Type B pancreatic cell (in vitro differentiated cells): ENCODE results near the gene ZNF2. TPM values are rescaled to one million over a fixed set of nuclear protein-coding genes. Genes with fewer than 3 reads are reported as not detected.
A peak's percentile ranks its signal among the peaks of the same experiment; 100 is the strongest.

Source experiments
- DNase-seq: peaks from one replicate; pipeline ENCODE4 v3.0.0; 2021; ENCODE audit warnings: mixed read lengths; ENCODE audit not compliant: unreplicated experiment; ENCODE audit errors: extremely low spot score
- H3K27ac Mint-ChIP-seq: 2 replicates; pipeline ENCODE4 v1.8.0; 2021; ENCODE audit warnings: mild to moderate bottlenecking, mixed read lengths
- H3K27me3 Mint-ChIP-seq: 2 replicates; pipeline ENCODE4 v1.8.0; 2021; ENCODE audit warnings: mixed read lengths
- H3K36me3 Mint-ChIP-seq: 2 replicates; pipeline ENCODE4 v1.8.0; 2021; ENCODE audit warnings: mixed read lengths
- H3K4me1 Mint-ChIP-seq: one replicate; pipeline ENCODE4 v1.8.0; 2021; ENCODE audit warnings: mixed read lengths; ENCODE audit not compliant: unreplicated experiment
- H3K4me3 Mint-ChIP-seq: 2 replicates; pipeline ENCODE4 v1.8.0; 2021; ENCODE audit warnings: mild to moderate bottlenecking, mixed read lengths
- H3K9me3 Mint-ChIP-seq: 2 replicates; pipeline ENCODE4 v1.8.0; 2021; ENCODE audit warnings: mixed read lengths
- CTCF ChIP-seq: fragments of 200-600 bp; sonication (generic); conservative IDR thresholded peaks from 2 replicates; pipeline ENCODE4 v1.5.0; 2021; ENCODE audit warnings: antibody characterized with exemption, mild to moderate bottlenecking
- long read RNA-seq: library from polyadenylated mRNA; unstranded; transcript quantifications from one replicate; pipeline ENCODE4 v2.0.0, GENCODE V29; 2020
- total RNA-seq: library from RNA; stranded (reverse); gene quantifications from 2 replicates; pipeline ENCODE4 v1.2.1, GENCODE V29; 2021; ENCODE audit warnings: low replicate concordance

Gene ZNF2
- 4.2 and 6.2 TPM in 2 replicates for total RNA-seq
- long read RNA-seq, transcript ZNF2-203 (5 exons, 2,601 nt) = major isoform, 11 of 12 reads
- long read RNA-seq, partial matches to known transcripts = 0 of 12 reads
- long read RNA-seq, other reads (novel, unspliced or antisense) = 0 of 12 reads

- H3K9me3 Mint-ChIP-seq = no peaks in the 10 kb centered on the region
- peak; percentile 97 for DNase-seq
- H3K27ac Mint-ChIP-seq = peak within 1 kb of the TSS; percentile 99
- H3K4me3 Mint-ChIP-seq = peak within 1 kb of the TSS; percentile 100
- H3K36me3 Mint-ChIP-seq = peaks cover 12% of the 10 kb centered on the region
- TF ChIP-seq CTCF = no peak
- H3K27me3 Mint-ChIP-seq = no peaks in the 10 kb centered on the region
- H3K4me1 Mint-ChIP-seq = peaks cover 25% of the 10 kb centered on the region
Observed at GRCh38 chr2:95165371-95166064, at the start of gene ZNF2. Gene ZNF2, plus strand, starts transcription at chr2:95165809. Its CDS starts 10,418 bp downstream, at chr2:95176227.

GRCh38 chr2:95121093-95121406 is 44.6 kb upstream of the ZNF2 start:
- no peak for DNase-seq
- no peaks in the 10 kb centered on the region for H3K27me3 Mint-ChIP-seq
- peaks cover 15% of the 10 kb centered on the region for H3K36me3 Mint-ChIP-seq
- peak overlapping the region; percentile 96 for H3K4me3 Mint-ChIP-seq
- no peak for TF ChIP-seq CTCF
- no peaks in the 10 kb centered on the region for H3K9me3 Mint-ChIP-seq
- H3K4me1 Mint-ChIP-seq = peaks cover 19% of the 10 kb centered on the region
- H3K27ac Mint-ChIP-seq = peak overlapping the region; percentile 95

- peaks cover 15% of the 10 kb centered on the region for H3K36me3 Mint-ChIP-seq
- peak; percentile 90 for DNase-seq
Observed at GRCh38 chr2:95121407-95122196, 44.0 kb upstream of the ZNF2 start, which contains the start of gene MRPS5. Gene MRPS5, minus strand, starts transcription at chr2:95121808. Its CDS starts 17 bp downstream, at chr2:95121791.

GRCh38 chr2:95122197-95122551 is 43.4 kb upstream of the ZNF2 start:
- Mint-ChIP-seq H3K27ac (peak overlapping the region; percentile 81), H3K36me3 (peaks cover 13% of the 10 kb centered on the region), H3K27me3 (no peaks in the 10 kb centered on the region)

More at GRCh38 chr2:95121407-95122196, 44.0 kb upstream of the ZNF2 start, which contains the start of gene MRPS5:
- no peaks in the 10 kb centered on the region for H3K27me3 Mint-ChIP-seq
- H3K9me3 Mint-ChIP-seq = no peaks in the 10 kb centered on the region
- TF ChIP-seq CTCF = peak; percentile 40
- H3K4me1 Mint-ChIP-seq = peaks cover 19% of the 10 kb centered on the region
- H3K27ac Mint-ChIP-seq = peak within 1 kb of the TSS; percentile 95
- H3K4me3 Mint-ChIP-seq = peak within 1 kb of the TSS; percentile 96

GRCh38 chr2:95138702-95139101 is 26.9 kb upstream of the ZNF2 start:
- Mint-ChIP-seq H3K4me1 (no peaks in the 10 kb centered on the region), H3K9me3 (peaks cover 12% of the 10 kb centered on the region), H3K4me3 (no peak overlapping the region), H3K27me3 (no peaks in the 10 kb centered on the region), H3K27ac (no peak overlapping the region), H3K36me3 (peaks cover 33% of the 10 kb centered on the region)
- DNase-seq = no peak
- TF ChIP-seq CTCF = no peak

More at GRCh38 chr2:95122197-95122551, 43.4 kb upstream of the ZNF2 start:
- TF ChIP-seq CTCF = no peak
- Mint-ChIP-seq H3K4me1 (peaks cover 17% of the 10 kb centered on the region), H3K9me3 (no peaks in the 10 kb centered on the region), H3K4me3 (peak overlapping the region; percentile 96)
- DNase-seq = no peak
